GM18870 (cell line): Measurements from ENCODE around the gene MUC15.

Source experiments
- ATAC-seq: cut with Tn5 transposase; IDR thresholded peaks from one replicate; pipeline ENCODE4 v1.9.1; 2021; ENCODE audit warnings: moderate library complexity; ENCODE audit not compliant: unreplicated experiment

MUC15 gene

DNA sequence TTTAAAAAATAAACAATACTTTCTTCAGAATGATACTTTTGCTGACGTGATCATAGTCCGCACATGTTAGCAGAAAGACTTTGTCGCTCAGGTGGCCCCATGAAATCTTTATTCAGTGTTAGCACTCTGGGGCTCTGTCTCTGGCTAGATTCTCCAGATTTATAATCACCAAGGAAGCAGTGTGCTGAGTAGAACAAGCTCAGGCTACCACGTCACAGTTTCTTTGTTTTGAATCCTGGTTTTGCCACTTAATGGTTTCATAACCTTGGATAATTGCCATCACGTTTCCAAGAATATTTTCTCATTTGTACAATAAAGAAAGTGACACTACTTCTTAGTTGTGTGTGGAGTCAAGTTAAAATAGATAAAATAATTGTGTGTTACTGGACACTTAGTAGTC lies 3.9 kb upstream of the MUC15 start:
- no peak for ATAC-seq

DNA sequence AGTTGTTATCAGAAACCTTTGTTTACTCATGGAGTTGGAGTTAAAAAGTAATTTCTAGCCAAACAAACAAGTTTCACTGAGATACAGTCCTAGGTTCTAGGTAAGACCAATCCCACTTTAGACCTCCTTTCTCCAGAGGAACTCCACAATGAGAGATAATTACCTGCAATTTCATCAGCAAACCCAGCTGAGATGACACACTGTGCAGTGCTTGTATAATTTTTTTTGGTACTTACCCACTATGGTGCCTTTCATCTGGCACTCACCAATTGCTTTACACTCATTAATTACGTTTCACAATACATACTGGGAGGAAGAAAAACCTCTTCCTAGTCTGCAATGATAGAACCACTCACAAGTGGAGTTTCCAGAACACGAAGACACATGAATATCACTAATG lies 1.8 kb upstream of the MUC15 start:
- ATAC-seq = no peak

DNA sequence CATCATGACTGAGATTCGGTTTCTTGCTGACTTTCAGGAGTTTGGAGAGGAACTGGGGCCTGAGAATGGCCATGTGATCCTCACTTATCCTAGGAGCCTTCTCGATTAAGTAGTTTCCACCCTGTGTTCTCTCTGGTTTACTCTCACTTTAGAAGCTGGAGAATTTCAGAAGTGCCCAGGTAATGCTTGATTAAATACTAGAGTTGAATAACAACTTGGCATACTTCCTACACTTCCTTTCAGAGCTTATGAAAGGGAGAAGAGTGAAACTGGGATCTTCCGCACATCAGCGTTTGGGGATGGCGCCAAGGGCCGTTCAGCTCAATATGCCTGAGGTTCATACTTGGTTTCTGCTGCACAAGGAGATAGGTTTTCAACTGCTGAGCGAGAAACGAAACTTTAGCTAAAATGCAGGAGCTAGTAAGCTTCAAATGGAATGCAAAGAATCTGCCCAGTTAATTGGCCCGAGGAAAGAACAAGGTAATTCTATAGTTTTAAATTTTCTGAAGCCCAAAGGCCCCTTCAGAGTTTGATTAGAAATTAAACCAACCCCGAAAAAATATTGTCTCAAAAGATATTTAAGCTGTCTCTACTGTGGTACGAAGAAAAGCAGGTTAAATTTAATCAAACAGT lies 823 bp upstream of the MUC15 start:
- ATAC-seq = no peak

DNA sequence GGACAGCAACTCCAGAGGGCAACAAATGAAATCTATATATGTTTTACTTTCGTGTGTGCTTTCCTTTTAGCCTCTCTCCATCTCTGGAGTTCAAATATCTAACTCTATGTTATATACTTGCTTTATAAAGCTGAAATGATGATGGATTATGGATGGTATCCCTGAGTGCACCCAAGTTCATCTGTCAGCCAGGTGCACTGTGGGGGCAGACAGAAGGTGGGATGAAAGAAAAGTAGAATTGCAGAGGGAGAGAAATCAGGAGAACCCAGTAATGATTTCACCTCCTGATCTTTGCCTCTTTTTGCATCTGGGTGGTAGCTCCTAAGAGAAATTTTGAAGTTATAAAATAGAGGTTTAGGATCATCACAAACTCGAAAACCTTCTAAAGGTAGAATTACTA lies 2.4 kb downstream of the MUC15 start:
- ATAC-seq = no peak

DNA sequence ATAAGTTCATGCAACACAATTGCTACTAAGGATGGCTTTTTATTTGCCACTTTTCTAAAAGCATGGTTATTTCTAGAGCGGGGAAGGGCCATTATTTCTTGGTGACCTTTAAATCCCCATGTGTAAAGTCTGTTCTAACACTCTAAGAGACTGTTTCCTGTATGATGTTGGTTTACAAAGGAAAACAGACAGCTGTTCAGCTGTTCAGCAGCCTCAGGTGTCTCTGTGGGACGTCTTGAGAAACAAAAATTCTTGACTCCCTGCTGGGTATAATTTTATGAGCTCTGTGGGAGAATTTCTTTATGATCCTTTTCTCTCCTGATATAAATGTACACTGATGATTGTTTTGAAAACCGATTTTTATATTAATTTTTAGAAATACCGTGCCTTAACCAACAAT lies 13.9 kb downstream of the MUC15 start:
- ATAC-seq = no peak

DNA sequence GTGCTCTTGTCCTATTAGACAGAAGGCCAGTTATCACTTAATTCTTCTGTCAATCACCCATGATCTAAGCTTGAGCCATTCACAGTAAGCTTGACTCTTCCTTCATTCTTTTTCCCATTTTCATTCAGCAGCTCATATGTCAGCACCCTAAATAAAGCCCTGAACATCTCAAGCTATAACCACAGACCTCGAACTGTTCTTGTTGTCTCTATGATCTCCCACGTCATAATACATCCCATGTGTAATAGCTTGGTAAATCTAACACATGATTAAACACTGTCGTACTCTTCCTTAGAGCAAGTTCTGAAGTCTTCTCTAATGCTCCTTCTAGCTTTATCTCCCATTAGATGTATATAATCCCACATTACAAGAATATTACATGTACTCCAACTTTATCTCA lies 14.4 kb downstream of the MUC15 start:
- ATAC-seq = no peak

DNA sequence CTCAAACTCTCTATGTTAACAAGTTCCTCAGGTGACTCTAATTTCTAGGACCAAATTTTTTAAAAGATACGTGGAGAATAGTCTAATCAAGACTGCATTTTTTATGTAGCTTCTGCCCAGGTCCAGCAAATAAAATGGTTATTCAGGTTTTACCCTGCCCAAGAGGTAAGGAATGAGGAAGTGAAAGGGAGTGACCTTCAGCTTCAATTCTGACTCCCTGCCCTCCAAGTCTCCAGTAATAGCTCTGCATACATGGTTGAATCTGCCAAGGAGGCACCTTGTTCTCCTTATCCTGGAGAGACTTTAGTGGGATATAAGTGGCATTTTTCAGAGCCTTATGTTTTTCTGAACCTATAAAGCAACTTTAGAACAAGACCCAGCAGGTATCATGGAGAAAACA lies 15.5 kb downstream of the MUC15 start:
- ATAC-seq = no peak

DNA sequence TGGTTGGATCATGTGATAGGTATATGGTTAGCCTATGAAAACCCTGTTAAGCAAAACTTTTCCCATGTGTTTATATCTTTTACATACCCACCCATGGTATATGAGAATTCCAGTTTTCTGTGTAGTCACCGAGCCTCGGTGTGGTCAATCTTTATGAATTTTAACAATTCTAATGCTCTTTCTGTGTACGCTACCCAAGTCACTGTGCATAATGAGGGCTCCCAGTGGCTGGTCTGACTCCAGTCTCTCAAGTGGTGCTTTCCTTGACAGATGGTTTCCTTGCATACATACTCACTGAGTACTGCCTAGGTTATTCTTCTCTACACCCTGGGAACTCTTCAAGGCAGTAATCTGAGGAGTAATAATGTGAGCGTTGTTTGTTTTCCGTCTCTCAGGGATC lies 17.6 kb downstream of the MUC15 start:
- no peak for ATAC-seq

DNA sequence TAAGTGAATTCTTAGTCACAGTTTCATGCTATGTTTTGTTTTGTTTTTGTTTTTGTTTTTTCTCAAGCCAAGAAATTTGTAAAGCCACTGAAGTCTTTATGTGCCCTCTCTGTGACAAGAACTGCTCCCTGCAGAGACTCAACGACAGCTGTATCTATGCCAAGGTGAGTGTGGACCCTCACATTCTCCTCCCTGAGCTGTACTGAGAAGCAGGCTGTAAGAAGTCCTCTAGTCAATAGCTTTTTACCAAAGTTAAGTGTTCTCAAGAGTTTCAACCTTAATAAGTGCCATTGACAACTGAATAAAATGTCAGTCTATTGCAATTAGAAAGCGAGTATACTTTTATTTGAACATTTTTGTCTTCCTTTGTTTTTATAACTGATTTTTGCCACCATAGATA lies 18.9 kb downstream of the MUC15 start:
- ATAC-seq = no peak

DNA sequence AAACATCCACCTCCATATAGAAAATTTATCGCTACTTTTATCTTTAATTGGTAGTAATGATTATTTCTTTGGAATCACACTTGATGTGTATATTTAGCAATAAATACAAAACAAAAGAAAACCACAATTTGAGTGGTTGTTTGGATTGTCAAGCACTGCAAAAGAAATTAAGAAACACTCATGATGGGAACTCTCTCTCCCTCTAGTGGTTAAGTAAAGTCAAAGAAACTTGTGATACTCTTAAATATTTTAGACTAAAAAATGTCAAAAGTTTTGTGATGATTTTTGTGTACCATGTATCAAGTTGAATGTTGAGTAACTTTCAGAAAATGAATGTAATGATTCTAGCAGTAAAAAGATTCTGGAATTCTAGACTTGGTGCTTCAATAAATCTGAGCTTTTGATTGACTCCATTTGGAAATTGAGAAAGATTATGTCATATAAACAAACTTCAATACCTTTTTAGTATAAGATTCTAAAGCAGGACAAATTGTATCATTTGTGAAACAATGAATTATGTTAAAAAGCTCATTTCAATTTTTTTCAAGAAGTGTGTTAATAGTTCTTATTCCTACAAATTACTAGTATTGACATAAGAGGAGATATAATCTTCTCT lies 20.8 kb downstream of the MUC15 start:
- no peak for ATAC-seq

DNA sequence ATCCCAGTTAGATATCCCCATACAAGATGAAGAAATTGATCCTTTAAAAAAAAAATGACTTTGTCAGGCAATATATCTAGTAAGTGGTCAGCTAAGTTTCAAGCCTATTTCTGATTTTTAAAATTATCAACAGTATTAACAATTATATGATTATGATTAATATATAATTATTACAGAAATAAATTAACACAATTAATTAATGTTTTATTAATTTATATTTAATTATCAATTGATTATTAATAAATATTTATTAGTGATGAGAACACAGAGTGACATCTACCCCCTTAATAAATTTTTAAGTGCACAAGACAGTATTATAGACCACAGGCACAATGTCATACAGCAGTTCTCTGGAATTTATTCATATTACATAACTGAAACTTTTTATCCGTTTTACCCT lies 22.0 kb downstream of the MUC15 start:
- no peak for ATAC-seq

DNA sequence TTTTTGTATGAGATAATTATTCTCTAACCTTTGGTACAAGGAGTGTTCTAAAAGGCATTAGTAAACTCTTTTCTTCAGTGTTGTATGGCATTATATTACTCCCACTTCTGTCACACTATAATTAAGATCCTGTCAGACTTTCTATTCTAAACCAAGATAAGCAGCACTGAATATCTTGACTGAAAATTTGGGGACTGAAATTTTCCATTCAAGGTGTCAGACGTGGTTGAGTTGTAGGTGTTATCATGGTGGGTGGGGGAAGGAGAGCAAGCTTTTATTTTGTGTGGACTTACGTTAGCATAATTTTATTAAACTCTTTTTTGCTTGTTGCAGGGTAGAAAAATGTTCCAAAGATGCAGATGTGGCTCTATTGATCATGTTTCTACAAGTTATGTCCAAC lies 22.9 kb downstream of the MUC15 start:
- ATAC-seq = no peak

DNA sequence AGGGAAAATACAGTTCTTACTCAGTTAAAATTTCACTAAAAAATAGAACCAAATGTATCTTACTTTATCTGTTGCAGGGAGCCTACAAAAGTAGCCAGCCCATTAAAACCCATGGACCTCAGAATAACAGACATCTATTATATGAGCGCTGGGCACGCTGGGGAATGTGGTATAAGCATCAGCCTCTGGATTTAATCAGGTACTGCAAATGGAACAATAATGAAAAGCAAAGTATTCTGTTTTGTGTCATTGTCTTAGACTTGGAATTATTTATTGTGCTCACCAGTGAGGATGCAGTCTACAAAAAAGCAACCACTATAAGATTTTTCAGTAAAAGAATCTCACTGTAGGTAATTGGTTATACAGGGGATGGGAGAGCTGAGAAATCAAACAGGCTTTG lies 30.2 kb downstream of the MUC15 start:
- ATAC-seq = no peak

DNA sequence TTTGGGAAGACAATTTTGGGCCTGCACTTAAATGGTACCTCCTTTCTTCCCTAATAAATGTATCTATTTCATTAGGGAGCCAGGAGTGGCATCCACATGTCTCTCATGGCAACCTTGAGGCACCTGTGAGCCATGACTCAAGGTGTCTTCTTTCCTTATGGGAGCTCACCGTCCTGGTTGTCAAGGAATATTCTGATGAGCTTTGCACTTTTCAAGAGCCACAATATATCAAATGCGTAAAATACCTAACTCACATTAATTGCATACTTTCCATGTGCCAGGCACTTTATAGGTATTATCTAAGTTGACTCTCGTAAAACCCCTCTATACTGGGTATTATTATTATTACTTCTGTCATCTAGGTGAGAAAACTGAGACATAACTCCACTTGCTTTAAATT lies 32.5 kb downstream of the MUC15 start:
- no peak for ATAC-seq

DNA sequence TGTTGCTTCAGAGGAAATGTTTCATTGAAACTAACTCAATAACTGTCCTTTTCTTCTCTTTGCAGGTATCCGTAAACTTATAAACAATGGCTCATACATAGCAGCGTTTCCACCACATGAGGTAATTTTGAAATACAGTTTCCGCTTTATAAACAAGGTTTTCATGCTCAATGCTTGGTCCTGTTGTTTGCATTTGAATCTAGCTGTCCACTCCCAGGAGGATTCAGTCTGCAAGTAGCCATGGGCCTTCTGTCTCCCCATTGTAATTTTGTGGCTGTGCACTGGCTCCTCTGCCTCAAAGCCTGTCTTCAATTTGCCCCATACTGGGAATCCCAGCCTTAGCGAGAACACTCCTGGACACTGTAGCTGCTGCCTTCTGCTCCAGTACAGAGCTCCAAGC lies 34.7 kb downstream of the MUC15 start:
- ATAC-seq = no peak

DNA sequence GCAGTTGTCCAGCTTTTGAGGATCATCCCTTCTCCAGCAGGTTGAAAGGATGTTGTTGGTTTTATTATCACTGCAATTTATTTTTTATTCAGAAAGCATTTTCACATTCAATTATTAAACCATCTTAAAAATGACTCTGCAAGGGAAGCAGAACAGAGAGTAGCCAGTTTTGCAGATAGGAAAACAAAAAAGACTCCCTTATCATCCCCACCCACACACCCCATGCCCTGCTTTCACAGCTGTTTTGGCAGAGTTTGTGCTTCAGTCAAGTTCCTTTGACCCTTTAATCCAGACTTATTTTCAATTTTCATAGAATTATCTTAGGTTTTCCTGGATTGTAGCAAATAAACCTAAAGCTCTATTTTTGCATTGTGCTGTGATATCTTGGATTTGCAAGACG lies 44.4 kb downstream of the MUC15 start:
- ATAC-seq = no peak

DNA sequence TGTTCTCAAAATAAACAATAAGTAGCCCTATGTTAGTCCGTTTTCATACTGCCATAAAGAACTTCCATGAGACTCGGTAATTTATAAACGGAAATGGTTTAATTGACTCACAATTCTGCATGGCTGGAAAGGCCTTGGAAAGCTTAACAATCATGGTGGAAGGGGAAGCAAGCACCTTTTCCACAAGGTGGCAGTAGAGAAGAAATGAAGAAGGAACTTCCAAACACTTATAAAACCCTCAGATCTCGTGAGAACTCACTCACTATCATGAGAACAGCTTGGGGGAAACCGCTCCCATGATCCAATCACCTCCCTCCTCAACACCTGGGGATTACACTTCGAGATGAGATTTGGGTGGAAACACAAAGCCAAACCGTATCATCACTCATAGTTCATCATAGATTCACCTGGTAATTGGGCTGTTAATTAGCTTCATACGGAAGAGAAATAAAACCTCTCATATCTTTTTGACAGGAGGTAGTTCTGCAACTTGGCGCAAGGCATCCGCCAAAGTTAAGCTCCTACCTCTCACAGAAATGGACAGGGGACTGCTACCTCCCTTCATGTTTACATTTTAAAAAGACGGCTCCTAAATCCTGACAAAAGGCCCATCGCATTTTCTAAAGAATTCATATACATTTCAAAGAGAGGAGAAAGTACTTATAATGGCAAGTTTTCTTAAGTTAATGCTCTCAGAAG lies 49.0 kb downstream of the MUC15 start:
- no peak for ATAC-seq

DNA sequence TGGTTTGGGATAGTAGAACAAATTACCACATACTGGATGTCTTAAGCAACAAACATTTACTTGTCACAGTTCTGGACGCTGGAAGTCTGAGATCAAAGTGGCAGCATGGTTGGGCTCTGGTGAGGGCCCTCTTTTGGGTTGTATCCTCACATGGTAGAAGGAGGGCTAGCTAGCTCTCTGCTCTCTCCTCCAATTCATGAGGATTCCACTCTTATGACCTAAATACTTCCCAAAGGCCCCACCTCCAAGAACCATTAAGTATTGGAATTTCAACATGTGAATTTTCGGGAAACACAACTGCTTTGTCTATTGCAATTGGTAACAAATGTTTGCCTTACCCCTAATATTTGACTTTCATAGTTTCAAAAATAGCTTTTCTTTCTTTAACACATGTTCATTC lies 52.6 kb downstream of the MUC15 start:
- no peak for ATAC-seq

DNA sequence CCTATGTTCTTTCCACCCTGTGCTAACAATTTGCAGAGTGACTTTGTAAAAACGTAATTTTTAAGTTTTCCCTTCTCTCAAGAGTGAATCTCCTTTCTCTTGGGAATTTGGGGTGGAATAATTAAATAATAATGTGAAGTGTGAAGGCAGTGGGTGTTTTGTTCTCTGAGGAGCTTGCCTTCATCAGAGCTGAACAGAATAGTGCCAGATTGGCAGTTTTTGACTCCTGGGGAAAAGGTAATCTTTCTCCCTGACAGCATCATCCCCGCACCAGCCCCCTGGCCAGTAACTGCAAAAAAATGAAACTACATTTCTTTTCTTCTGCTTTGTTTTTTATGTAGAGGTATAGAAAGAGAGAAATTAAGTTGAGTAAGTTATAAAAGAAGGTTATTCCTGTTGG lies 59.9 kb downstream of the MUC15 start:
- no peak for ATAC-seq

DNA sequence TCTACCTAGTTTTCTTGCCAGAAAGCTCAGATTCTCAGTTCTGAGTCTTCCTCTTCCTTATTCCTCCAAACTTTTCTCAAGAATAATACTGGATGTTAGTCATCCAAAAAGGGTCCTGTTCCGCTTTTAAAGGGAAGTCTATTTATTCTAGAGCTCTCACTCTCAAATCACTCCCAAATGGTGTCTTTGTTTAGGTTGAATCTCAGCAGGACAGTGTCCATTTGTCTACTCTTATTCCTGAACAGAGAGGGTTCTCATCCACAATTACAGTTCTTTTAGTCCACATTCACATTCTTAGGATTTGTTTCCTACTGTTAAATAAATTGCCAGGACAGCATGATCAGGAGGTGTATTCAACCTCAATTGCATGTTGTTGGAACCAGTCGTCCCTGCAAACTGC lies 61.3 kb downstream of the MUC15 start:
- ATAC-seq = no peak

DNA sequence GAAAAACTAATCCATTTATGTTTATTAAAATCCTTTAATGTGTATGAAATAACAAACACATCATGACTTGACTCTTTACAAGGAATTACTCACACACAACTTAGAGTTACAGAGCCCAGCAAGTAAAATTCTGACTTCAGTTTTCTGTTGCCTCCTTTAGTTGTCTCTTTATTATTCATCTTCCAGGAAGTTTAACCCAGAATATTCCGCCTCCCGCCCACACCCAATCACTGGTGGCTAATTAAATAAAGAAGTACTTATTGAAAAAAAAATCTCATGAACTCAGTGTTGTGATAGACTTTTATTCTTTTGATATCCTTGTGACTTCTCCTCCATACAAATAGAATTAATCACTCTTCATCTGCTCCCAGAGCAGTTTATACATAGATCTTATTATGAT lies 61.9 kb downstream of the MUC15 start:
- no peak for ATAC-seq
